Cerebellar nuclear complex (tissue), 1 donor: ENCODE data around the gene SLC35C1.
"Not testable (repeated sequence)": the region's sequence is repeated elsewhere in the genome, so short reads cannot be mapped to it uniquely, and the experiment has no call there.

Source experiments
- DNase-seq, 2 experiments: peaks; one replicate each; lab custom pipeline; 2025; lab: John Stamatoyannopoulos, UW

SLC35C1 gene

DNA sequence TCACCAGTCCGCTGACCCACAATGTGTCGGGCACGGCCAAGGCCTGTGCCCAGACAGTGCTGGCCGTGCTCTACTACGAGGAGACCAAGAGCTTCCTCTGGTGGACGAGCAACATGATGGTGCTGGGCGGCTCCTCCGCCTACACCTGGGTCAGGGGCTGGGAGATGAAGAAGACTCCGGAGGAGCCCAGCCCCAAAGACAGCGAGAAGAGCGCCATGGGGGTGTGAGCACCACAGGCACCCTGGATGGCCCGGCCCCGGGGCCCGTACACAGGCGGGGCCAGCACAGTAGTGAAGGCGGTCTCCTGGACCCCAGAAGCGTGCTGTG, 6.1 kb downstream of the SLC35C1 start:
- DNase-seq = no peak

DNA sequence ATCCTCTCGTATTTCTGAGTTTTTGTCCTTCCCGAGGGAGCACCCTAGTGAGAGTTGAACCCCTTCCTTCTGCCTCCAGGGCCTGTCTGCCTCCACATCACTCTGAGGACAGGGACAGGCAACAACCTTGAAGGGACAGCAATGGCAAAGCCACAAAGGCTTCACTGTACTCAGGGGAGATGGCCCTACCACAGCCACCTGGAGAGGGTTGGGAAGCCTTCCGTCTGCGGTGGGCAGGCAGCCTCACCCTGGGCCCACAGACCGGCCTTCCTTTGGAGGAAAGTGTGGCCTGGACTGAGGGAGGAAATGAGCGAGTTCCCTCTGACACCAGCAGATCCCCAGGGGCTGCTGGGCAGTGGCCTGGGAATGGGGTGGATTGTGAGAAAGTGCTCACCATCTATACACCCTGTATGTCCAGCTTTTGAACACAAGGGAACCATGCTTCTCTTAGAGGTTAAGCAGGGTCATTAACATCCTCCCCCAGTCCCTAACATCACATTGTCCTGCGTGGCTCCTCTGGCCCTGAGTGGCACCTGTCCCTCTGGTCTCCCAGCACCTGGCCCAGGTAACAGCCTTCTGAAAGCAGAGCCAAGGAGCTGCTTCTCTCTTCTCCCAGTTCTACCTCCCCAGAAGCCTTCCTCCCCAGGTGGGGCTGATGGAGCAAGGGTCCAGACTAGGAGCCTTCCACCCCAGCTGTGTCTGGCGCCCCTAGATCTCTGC, 6.8 kb downstream of the SLC35C1 start:
- no peak for DNase-seq

DNA sequence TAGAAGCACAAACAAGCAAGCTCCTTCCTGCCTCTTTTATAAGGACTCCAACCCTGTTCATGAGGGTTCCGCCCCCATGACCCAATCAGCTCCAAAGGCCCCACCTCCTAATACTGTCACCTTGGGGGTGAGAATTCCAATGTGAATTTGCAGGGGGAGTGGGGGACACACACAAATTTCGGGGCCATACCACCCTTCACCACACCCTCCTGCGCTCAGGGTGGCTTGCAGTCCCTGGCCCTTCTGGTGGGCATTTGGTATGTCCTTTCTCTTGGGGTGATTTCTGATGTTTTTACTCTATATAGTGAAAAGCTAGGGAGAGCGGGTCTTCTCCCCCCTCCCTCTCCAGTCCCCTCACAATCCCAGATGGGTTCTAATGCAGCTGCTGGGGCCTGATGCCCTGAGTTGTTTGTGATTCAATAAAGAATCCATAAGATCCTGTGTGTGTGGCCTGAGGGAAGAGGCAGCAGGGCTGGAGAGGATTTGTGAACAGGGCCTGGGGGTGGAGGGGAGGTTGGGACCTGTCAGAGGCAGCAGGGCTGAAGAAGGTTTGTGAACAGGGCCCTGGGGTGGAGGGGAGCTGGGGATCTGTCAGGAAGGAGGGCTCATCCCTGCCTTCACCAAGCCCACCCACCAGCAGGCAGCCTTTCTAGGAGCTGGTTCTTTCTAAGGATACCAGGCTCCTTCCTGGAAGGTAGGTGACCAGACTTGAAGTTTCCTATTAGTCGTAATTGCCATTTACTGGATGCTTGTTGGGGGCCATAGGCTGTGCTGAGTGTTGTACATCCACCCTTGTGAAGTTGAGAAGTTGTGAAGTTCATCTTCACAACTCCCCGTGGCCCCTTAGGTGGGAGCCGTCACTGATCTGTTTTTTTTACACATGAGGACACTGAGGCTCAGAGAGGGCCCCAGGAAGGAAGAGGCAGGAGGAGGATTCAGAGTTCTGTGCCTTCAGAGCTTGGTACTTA, 7.9 kb downstream of the SLC35C1 start:
- no peak for DNase-seq

DNA sequence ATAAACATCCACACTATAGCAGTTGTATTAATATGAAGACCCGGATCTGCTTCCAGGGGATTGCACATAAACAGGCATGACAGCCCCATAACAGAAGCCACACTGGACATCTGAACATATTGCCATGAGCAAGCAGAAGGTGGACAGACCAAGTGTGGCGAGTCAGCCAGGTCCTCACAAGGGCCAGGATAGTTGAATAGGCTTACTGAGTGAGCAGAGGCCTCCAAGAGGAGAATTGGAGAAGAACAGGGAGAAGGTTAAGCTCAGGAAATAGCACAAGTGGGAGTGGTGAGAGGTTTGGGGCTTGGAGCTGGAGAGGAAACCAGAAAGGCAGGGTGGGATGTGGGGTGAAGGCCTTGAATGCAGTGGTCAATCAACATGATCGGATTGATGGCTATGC, 10.8 kb downstream of the SLC35C1 start:
- no peak for DNase-seq

DNA sequence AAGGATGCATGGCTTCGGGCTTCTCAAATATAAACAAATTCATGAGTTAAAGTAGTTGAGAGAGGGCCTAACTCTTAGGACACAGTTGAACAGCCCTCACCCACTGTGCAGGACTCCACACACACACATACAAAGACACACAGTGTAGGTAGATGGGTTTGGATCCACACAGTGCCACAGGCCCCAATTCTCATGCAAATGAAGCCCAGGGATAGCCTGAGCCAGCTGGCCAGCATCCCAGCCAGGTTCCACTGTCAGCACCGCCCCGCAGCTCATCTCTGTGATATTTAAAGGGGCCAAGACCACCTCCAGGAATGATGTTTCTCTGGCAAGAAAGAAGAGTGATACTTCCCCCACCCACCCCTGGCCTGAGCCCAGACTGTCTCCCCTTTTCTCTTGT, 11.7 kb downstream of the SLC35C1 start:
- no peak for DNase-seq

DNA sequence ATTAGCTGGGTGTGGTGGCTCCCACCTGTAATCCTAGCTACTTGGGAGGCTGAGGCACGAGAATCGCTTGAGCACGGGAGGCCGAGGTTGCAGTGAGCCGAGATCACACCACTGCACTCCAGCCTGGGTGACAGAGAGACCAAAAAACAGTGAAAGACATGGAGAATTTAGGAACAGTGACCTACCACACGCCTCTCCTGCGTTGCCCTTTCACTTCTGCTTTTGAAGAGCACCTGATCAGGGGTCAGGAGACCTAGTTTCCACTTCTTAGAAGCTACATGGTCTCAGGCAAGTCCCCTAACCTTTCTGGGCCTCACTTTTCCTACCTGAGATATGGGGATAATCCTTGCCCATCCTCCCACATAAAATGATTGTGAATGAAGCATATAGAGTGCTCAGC, 12.2 kb downstream of the SLC35C1 start:
- DNase-seq = no peak

DNA sequence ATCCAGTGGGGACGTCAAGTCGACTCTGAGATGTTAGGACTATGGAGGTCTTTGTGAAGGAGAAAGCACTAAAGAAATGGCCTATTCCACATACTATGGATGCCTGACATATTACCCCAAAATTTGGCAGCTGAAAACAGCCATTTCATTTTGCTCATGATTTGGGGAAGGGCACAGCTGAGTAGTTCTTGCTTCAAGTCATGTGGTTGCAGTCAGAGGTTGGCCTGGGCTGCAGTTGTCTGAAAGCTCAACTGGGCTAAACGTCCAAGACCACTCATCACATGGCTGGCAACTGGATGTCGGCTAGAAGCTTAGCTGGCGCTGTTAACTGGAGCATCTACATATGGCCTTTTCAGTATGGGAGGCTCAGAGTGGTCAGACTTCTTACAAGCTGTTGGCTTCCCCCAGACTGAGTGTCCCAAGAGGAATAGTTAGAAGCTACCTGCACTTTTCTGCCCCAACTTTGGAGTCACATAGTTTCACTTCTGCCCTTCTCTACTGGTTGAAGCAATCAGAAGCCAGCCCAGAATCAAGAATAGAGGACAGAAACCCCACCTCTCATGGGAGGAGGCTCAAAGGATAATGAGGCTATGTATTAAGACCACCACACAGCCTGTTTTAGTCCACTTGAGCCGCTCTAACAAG, 14.1 kb downstream of the SLC35C1 start:
- DNase-seq = no peak

DNA sequence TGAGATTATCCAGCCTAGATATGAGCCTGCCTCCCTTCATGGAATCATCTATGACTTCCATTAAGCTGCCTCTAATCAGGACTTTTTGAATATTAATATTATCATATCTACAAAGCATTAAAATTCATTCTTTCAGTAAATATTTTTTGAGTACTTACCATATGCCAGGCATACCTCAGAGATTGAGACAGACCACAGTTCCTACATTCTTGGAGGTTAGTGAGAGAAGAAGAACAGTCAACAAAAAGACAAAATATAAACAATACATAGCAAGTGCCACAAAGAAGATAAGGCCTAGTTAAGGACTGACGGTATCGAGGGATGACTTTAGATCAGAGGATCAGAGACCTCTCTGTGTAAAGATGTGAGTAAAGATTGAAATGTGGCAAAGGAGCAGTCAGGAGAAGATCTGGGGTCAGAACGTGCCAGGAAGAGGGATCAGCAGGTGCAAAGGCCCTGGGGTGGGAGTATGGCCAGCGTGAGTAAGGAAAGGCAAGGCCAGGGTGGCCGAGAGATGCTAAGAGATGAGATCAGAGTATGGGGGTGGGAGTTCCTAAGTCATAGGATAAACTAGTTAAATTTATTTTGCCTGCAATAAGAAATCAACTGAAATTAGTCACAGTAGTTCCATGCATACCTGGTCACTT, 15.4 kb downstream of the SLC35C1 start:
- DNase-seq = no peak

DNA sequence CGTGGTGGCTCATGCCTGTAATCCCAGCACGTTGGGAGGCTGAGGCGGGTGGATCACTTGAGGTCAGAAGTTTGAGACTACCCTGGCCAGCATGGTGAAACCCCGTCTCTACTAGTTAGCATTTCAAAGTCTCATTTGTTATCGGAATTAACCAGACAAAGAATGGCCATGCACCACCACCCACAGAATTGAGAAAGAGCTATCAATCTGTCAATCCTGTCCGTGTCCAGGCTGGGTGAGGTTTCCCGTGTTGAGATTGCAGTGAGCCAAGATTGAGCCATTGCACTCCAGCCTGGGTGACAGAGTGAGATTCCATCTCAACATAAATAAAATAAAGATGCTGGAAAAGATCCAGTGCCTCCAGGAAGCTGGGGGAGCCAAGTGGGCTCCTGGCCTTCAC, 21.5 kb downstream of the SLC35C1 start:
- not testable (repeated sequence) for DNase-seq

DNA sequence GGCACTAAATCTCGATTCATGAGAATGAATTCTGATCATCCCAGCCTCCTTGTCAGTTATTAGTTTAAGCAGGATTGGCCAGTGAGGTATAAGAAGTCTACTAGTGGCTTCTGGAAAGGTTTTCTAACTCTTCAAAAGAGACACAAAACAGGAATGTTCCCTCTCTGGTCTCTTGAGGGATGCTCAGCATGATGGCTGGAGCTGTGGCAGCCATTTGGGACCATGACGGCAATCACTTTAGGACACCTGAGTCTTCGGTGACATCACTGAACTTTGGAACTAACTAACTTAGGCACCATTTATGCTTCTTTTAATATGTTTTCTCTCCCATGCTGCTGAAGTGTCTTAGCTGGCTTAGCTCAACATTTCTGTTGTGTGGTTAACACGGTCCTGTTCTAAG, 22.2 kb downstream of the SLC35C1 start:
- DNase-seq = no peak

DNA sequence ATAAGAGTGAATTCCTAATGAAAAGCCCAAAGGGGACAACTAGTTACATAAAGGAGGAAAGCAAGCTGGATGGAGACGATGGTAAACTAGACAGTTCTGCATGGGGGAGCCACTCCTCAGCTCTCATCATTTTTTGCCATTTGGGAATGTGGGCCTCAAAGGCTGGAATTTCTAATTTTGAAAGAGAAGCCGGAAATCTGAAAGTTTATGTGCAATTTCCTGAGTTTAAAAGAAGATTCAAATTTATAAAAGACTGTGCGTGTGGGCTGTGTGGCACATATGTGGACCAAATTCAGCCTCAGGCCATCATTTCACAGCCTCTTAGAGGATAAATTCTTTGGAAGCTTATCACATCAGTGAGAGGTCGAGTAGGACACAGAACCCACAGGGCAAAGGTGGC, 24.0 kb downstream of the SLC35C1 start:
- DNase-seq = no peak

DNA sequence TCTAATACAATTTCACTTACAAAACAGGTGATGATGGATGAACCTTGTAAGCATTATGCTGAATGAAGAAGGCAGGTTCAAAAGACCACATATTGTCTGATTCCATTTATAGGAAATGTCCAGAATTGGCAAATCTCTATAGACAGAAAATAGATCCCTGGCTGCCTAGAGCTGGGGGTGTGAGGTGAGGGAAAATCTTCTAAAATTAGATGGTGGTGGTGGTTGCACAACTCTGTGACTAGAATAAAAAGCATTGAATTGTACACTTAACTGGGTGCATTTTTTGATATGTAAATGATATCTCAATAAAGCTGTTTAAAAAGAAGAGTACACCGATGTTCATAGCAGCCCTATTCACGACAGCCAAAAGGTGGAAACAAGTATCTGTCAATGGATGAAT, 25.6 kb downstream of the SLC35C1 start:
- no peak for DNase-seq

DNA sequence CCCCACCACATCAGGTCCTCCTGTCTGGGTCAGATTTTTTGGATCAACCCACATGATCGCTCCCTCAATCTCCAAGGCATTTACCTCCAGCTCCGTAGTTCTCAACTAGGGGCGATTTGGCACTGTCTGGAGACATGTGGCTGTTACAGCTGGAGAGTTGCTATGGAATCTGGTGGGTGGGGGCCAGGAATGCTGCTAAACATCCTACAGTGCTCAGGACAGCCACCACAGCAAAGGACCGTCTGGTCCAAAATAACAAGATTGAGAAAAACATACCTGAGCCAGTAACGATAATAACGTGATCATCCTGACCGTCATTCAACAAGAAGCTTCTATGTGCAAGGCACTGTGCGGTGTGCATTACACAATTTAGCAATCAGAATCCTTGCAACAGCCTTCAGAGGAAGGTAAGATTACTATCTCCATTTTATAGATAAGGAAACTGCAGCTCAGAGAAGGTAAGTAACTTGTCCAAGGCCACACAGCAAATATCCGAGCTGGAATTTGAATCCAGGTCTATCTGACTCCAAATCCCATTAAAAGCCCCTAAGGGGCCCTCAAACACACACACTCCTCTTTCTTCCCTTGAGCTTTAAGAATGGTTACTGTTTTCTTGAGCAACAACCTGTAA, 28.0 kb downstream of the SLC35C1 start:
- DNase-seq = no peak

DNA sequence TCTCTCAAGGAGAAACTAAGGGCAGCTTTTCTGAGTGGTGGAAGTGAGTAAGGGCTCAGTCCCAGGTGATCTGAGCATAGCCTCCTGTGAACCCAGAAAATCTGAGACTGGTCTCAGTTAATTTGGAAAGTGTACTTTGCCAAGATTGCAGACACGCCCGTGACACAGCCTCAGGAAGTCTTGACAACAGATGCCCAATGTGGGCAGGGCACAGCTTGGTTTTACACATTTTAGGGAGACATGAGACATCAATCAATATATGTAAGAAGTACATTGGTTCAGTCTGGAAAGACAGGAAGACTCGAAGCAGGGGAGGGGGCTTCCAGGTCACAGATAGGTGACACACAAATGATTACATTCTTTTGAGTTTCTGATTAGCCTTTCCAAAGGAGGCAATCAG, 28.8 kb downstream of the SLC35C1 start:
- DNase-seq = no peak

DNA sequence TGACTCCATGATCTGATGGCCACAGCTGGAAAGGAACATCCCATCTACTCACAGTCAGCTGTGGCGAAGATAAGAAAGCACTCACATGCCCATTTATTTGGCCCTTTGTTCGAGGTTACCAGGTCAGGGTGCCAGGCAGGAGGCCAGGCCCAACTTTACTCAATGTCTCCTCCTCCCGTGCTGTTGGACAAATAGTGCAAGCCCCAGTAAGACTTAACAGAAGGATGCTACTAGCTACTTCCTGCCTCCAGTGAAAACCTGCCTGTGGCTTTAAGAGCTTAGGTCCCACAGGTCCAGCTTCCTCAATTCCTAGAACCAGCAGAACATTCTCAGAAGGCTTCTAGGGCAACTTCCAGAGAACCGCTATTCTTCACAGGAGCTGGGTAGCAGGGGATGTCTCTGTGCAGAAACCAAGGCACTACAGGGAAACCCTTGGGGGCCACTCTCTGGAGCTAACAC, 29.4 kb downstream of the SLC35C1 start:
- no peak for DNase-seq

DNA sequence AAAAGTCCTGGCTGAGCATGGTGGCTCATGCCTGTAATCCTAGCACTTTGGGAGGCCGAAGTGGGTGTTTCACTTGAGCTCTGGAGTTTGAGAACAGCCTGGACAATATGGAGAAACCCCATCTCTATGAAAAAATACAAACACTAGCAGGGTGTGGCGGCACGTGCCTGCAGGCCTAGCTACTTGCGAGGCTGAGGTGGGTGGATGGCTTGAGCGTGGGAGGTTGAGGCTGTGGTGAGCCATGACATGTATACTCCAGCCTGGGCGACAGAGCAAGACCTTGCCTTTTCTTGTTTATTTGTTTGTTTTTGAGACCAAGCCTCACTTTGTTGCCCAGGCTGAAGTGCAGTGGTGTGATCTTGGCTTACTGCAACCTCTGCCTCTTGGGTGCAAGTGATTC, 34.3 kb downstream of the SLC35C1 start:
- no peak for DNase-seq

DNA sequence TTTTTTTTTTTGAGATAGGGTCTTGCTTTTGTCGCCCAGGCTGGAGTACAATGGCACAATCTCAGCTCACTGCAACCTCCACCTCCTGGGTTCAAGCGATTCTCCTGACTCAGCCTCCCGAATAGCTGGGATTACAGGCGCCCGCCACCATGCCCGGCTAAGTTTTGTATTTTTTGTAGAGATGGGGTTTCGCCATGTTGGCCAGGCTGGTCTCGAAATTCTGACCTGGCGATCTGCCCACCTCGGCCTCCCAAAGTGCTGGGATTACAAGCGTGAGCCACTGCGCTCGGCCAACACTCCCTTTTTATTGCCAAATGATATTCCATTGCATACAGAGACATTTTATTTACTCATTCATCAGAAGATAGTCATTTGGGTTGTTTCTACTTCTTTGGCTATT, 35.3 kb downstream of the SLC35C1 start:
- DNase-seq = not testable (repeated sequence)

DNA sequence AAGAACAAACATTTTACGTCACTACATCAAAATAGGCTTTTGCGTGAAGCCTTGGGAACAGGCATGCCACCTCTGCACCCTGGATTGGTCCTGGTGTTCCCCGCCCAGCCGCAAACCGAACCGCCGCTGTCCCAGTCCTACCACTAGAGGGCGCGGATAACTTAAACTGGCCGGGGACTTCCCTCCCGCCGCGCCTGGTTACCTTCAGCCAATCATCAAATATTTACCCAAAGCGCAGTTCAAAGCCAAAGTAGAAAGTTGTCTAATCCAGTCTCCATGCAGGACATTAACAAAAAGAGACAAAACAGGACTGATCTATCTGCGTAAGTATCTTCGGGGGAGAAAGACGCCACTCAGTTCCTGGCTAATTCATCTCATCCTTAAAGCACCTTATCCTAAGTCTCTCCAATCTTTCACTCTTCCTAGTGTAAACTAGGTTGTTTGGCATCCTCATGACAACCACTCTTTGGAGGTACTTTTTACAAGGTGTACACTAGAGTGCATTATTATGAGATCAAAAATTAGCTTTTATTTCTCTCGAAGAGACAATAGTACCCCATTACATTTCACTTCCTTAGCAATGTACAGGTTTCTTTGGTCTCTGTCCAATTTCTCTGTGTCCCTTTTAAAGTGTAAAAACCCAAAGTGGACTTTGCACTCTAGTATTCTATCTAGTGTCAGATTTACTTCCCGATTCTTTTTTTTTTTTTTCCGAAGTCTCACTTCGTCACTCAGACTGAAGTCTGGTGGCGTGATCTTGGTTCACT, 38.4 kb downstream of the SLC35C1 start:
- DNase-seq = peak; percentile 31 to 64

DNA sequence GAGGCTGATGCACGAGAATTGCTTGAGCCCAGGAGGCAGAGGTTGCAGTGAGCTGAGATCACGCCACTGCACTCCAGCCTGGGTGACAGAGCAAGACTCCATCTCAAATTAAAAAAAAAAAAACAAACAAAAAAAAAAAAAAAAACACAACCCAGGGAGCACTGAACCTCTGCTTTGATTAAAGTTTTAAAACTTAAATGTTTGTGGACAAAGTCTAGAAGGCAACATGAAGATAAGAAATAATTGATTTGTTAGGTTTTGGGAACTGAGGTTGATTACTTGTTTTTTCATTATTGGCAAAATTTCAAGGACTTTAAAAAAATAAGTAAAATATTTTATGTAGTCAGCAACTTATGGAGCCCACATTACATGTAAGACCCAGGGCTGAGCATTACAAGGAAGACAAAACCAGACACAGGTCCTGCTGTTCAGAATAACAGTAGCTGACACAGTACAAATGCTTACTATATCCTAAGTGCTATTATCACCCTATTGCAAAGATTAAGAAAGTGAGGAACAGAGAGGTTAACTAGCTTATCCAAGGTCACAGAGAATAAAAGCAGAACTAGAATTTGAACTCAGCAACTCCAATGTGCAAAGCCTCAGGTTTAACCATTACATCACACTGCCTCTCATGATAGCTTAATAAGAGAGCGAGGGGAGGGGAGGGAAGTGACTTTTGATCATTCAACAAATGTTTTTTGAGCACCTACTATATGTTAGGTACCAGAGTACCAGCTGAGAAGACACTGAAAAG, 40.1 kb downstream of the SLC35C1 start:
- DNase-seq = no peak

DNA sequence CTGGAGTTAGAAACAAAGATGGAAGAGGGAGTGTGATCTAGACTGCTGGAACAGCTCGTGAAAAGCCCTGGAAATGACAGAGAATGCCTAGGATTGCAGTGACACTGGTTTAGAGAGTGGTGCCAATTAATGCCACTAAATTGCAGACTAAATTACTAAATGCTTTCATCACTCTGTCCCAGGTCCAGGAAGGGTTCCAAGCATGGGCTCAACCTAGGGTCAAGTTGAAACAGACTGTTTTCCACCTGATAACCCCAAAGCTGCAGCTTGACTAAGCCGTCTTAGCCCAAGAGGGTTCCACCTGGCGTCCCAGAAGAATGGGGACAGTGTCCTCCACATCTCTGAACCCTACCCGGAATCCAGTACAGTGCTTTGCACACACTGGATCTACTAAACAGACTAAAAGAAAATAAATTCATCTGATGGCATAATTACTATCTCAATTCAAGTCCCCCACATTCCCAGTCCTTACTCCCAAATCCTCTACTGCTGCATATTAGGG, 41.3 kb downstream of the SLC35C1 start:
- no peak for DNase-seq
